Measurements from ENCODE around the gene EPB41L5. TPM values are rescaled to one million over a fixed set of nuclear protein-coding genes. Genes with fewer than 3 reads are reported as not detected.

The EPB41L5 gene
- total RNA-seq, 4 donors from 2014 or later: 11.4 to 42.9 (median 14.5) TPM

DNA sequence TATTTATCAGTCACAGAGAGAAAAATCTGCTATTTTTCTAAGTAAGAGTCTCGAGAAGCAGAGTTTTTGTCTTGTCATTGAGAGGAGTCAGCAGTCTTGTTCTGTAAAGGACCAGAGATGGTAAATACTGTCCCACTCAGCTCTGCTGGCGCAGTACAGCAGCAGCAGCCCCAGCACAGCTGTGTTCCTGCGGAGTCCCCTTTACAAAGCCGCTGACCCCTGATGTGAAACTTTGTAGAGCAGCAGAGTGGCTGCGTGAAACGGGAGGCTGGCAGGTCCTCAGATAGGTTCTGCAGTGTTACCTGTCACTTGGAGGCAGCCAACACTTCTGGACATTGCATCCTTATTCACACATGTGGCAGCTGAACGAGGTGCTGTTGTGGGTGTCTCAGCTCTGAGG lies 165.1 kb downstream of the EPB41L5 start:
- H3K4me3 ChIP-seq: no peak overlapping the region
- 82 to 84% methylated on average over 7 of the region's 7 CpGs for WGBS, 2 donors

DNA sequence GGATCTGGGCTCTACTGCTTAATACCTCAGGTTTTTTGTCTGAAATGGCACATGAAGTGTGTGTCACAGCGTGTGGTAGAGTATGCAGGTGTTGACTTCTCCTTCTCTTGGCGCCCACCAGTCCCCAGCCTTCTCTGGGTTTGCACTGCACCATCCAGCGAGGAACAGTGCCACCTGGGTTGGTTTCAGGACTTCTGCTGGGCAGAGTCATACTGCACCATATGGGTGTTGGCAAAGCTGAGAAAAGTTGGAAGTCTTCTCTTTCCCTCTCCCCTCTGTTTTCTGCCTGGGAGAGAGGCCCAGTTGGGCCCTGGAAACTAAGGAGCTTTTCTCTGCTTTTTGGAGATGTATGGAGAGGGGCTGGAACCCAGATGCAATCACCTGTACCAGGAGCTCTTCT lies 166.5 kb downstream of the EPB41L5 start:
- H3K27ac ChIP-seq: no peak overlapping the region
- peaks cover 0 to 6% (median 0%) of the 10 kb centered on the region in 4 donors for H3K4me1 ChIP-seq
- H3K9me3 ChIP-seq: no peaks in the 10 kb centered on the region
- TF ChIP-seq EP300 (IDR thresholded peaks at IDR 0.05) (no peak), POLR2A (IDR thresholded peaks at IDR 0.05) (no peak)
- TF ChIP-seq, protein P1, sequence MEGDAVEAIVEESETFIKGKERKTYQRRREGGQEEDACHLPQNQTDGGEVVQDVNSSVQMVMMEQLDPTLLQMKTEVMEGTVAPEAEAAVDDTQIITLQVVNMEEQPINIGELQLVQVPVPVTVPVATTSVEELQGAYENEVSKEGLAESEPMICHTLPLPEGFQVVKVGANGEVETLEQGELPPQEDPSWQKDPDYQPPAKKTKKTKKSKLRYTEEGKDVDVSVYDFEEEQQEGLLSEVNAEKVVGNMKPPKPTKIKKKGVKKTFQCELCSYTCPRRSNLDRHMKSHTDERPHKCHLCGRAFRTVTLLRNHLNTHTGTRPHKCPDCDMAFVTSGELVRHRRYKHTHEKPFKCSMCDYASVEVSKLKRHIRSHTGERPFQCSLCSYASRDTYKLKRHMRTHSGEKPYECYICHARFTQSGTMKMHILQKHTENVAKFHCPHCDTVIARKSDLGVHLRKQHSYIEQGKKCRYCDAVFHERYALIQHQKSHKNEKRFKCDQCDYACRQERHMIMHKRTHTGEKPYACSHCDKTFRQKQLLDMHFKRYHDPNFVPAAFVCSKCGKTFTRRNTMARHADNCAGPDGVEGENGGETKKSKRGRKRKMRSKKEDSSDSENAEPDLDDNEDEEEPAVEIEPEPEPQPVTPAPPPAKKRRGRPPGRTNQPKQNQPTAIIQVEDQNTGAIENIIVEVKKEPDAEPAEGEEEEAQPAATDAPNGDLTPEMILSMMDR (IDR thresholded peaks at IDR 0.05): no peak
- DNase-seq (ENCODE audit: low spot score in 2 of 2): no peak
- WGBS, 2 donors: 91 to 96% methylated on average over 3 of the region's 3 CpGs
- H3K4me3 ChIP-seq: no peak overlapping the region
- peaks cover 0 to 21% (median 0%) of the 10 kb centered on the region in 3 donors for H3K36me3 ChIP-seq
- no peaks in the 10 kb centered on the region for H3K27me3 ChIP-seq

More for the DNA sequence above, 165.1 kb downstream of the EPB41L5 start:
- no peak for TF ChIP-seq EP300 (IDR thresholded peaks at IDR 0.05)
- TF ChIP-seq POLR2A (IDR thresholded peaks at IDR 0.05): no peak
- TF ChIP-seq, protein P1 (IDR thresholded peaks at IDR 0.05): no peak
- no peaks in the 10 kb centered on the region for H3K9me3 ChIP-seq
- H3K27ac ChIP-seq: no peak overlapping the region
- peaks cover 0 to 21% (median 0%) of the 10 kb centered on the region in 3 donors for H3K36me3 ChIP-seq
- peaks cover 0 to 6% (median 0%) of the 10 kb centered on the region in 4 donors for H3K4me1 ChIP-seq
- no peaks in the 10 kb centered on the region for H3K27me3 ChIP-seq
- no peak for DNase-seq (ENCODE audit: low spot score in 2 of 2)

DNA sequence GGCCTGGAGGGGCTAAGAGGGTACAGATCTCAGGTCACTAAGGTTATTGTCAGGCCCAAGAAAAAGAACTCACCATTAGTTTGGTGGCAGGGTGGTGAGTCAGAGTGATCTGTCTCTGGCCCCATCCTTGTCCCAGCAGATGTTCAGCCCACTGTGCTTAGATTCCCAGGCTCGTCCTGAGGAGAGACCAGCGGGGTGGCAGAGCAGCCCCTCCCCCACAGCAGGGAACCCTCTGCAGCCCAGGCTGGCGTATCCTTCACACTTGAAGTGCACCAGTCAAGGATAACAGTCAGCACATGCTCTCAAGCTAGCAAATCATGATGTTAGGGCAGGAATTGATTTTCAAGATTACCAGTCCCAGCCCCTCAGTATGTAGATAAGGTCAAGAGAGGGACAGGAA lies 167.2 kb downstream of the EPB41L5 start:
- H3K27me3 ChIP-seq: no peaks in the 10 kb centered on the region
- H3K9me3 ChIP-seq: no peaks in the 10 kb centered on the region
- peaks cover 0 to 21% (median 0%) of the 10 kb centered on the region in 3 donors for H3K36me3 ChIP-seq
- H3K4me3 ChIP-seq: no peak overlapping the region
- TF ChIP-seq, protein P1 (IDR thresholded peaks at IDR 0.05): no peak
- no peak for TF ChIP-seq EP300 (IDR thresholded peaks at IDR 0.05)
- TF ChIP-seq POLR2A (IDR thresholded peaks at IDR 0.05): no peak
- no peaks in the 10 kb centered on the region for H3K4me1 ChIP-seq
- DNase-seq (ENCODE audit: low spot score in 2 of 2): no peak
- 70 to 76% methylated on average over 3 of the region's 3 CpGs for WGBS, 2 donors
- no peak overlapping the region for H3K27ac ChIP-seq

DNA sequence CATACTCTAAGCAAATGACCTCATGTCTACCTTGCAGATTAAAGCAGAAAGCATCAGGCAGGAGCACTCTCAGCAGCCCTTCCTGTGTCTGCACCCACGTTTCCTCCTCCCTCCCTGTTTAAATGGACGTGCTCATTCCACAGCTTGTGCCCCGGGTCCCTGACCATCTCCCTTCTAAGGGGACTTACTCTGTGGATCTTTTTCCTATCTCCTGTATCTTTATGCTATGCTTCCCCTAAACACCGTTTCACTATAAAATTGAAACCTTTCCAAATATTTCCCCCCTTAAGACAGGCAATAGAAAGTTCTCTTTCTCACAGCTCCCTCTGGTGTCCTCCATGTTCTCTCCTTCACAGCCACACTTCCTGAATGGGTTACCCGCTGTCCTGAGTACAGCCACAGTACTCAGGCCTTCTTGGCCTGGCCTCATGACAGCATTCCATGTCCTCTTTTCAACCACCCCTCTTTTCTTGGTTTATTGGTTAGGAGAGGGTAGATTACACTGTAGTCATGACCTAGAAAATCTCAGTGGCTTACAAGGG lies 169.2 kb downstream of the EPB41L5 start:
- no peaks in the 10 kb centered on the region for H3K4me1 ChIP-seq
- WGBS, 2 donors: 74 to 78% methylated on average over 5 of the region's 5 CpGs
- no peak for DNase-seq (ENCODE audit: low spot score in 2 of 2)
- no peak overlapping the region for H3K27ac ChIP-seq
- H3K9me3 ChIP-seq: no peaks in the 10 kb centered on the region
- TF ChIP-seq POLR2A (IDR thresholded peaks at IDR 0.05): no peak
- TF ChIP-seq, protein P1 (IDR thresholded peaks at IDR 0.05): no peak
- TF ChIP-seq EP300 (IDR thresholded peaks at IDR 0.05): no peak
- H3K36me3 ChIP-seq: peaks cover 0 to 19% (median 0%) of the 10 kb centered on the region in 3 donors
- H3K27me3 ChIP-seq: no peaks in the 10 kb centered on the region
- H3K4me3 ChIP-seq: no peak overlapping the region

DNA sequence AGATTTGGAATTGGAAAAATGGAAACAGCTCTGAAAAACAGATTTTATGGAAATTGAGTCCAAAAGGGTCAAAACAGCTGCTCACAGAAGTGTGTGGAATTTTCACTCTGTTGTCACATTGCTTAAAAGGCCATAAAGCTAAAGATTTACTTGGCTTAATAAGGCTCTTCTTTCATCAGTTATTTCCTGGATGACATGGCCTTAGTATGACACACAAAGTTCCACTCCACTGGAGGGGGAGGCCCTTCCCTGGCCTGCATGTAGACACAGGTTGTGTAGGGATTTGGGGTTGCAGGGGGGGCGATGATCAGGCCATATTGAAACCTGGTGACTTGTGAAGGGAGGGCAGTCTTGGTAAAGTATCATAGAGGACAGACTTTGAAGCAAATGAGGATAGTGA lies 176.3 kb downstream of the EPB41L5 start:
- H3K27me3 ChIP-seq: no peaks in the 10 kb centered on the region
- no peak for TF ChIP-seq POLR2A (IDR thresholded peaks at IDR 0.05)
- WGBS, 2 donors: 80 to 89% methylated on average over 1 of the region's 1 CpG
- H3K36me3 ChIP-seq: no peaks in the 10 kb centered on the region
- no peak overlapping the region for H3K27ac ChIP-seq
- H3K4me3 ChIP-seq: no peak overlapping the region
- no peaks in the 10 kb centered on the region for H3K4me1 ChIP-seq
- H3K9me3 ChIP-seq: peaks cover 0 to 22% (median 6%) of the 10 kb centered on the region in 4 donors
- DNase-seq (ENCODE audit: low spot score in 2 of 2): no peak
